Stimulated activated memory B cell treated with anti-CD40 and anti-IgM and Interleukin-4, amounts not matched to agents 10 μg/mL and 1 μg/mL and 100 μg/mL, for 72 hours (primary cell): Measurements from ENCODE around the gene RPL13.

ENCODE experiments used
- ATAC-seq: fragments of 150-1000 bp; cut with Tn5 transposase; 2 replicates; pipeline ENCODE4 v1.10.0; 2021
- H3K27ac Mint-ChIP-seq: one replicate; pipeline ENCODE4 v1.8.0; 2022; ENCODE audit warnings: mild to moderate bottlenecking, mixed read lengths
- H3K27me3 Mint-ChIP-seq: one replicate; pipeline ENCODE4 v1.8.0; 2022; ENCODE audit warnings: mixed read lengths
- H3K36me3 Mint-ChIP-seq: one replicate; pipeline ENCODE4 v1.8.0; 2022; ENCODE audit warnings: mixed read lengths
- H3K4me1 Mint-ChIP-seq: one replicate; pipeline ENCODE4 v1.8.0; 2022; ENCODE audit warnings: mixed read lengths
- H3K4me3 Mint-ChIP-seq: one replicate; pipeline ENCODE4 v1.8.0; 2022; ENCODE audit warnings: mild to moderate bottlenecking, moderate library complexity, mixed read lengths
- H3K9me3 Mint-ChIP-seq: one replicate; pipeline ENCODE4 v1.8.0; 2022; ENCODE audit warnings: mixed read lengths

RPL13 gene

GRCh38 chr16:89605186-89605970, 44.9 kb downstream of the RPL13 start:
- Mint-ChIP-seq H3K27ac (no peak overlapping the region), H3K4me3 (no peak overlapping the region), H3K36me3 (no peaks in the 10 kb centered on the region), H3K4me1 (peaks cover 13% of the 10 kb centered on the region), H3K9me3 (no peaks in the 10 kb centered on the region), H3K27me3 (peaks cover 17% of the 10 kb centered on the region)
- ATAC-seq = no peak

DNA sequence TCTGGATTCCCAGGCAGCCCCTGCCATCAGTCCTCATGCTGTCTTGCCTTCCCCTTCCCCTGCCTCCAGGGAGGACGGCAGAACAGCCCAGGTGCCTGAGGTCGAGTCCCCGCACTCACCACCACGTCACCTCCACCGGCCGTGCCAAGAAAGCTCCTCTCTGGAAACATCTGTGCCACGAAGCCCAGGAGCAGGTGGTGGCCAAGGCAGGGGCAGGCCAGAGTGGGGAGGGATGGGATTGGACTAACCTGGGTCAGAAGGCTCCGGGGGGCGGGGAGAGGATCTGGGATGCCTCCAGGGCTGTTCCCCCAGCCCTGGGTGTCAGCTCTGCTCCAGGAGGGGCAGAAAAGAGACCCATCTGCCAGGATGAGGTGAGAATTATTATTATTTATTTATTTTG, 45.5 kb downstream of the RPL13 start:
- Mint-ChIP-seq H3K27me3 (peaks cover 18% of the 10 kb centered on the region), H3K27ac (no peak overlapping the region), H3K4me3 (no peak overlapping the region), H3K36me3 (no peaks in the 10 kb centered on the region), H3K9me3 (no peaks in the 10 kb centered on the region), H3K4me1 (peaks cover 13% of the 10 kb centered on the region)
- no peak for ATAC-seq

GRCh38 chr16:89607453-89607852, 47.0 kb downstream of the RPL13 start:
- no peaks in the 10 kb centered on the region for H3K36me3 Mint-ChIP-seq
- H3K4me1 Mint-ChIP-seq = peaks cover 6% of the 10 kb centered on the region
- no peaks in the 10 kb centered on the region for H3K9me3 Mint-ChIP-seq
- peaks cover 24% of the 10 kb centered on the region for H3K27me3 Mint-ChIP-seq
- ATAC-seq = no peak
- H3K4me3 Mint-ChIP-seq = no peak overlapping the region
- no peak overlapping the region for H3K27ac Mint-ChIP-seq

DNA sequence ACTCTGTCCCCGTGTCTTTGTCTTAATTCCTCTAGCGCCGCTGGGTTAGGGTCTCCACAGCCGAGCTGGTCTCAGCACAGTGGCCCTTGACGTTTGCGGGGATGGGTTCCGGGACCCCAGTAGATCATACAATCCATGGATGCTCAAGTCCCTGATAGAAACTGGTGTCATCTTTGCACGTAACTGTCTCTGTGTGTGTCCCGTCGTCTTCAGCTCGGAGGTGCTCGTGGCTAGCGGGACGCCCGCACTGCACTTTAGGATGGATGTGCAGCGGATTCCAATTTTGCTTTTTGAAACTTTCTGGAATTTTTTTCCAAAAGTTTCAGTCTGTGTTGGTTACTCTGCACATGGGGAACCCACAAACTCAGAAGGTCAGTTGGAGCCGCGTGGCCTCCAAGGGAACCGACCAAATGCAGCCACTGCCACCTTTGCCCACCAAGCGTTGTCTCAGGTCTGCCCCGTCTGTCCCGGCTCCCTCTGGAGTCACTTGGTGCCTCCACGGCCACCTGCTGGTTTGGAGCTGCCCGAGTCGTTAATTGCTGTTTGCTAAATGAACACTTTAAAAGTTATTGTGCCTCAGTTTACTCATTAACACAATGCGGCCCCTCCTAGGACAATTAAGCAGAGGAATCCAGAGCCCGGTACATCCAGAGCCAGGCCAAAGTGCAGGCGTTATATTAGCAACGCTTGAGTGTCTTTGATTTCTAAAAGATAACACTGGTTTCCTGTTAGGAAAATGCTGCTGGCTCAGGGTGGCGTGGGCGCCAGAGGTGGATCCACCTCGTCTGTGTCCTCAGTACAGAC, 47.7 kb downstream of the RPL13 start:
- ATAC-seq = no peak
- H3K36me3 Mint-ChIP-seq = no peaks in the 10 kb centered on the region

DNA sequence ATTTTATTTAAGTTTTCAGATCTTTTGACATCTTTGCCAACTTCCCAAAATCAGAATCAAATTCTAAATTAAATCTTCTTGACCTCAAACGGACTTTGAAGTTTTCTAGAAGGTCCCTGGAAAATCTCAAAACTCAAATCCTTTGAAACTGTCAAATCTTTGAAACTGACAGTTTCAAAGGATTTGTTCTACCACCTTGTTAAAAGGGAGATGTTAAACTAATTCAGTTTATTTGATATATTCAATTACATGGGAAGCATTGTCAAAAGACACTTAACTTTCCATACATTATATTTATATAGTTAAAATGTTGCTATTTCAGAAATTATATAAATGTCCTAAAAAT, 49.6 kb downstream of the RPL13 start:
- no peaks in the 10 kb centered on the region for H3K9me3 Mint-ChIP-seq
- H3K4me3 Mint-ChIP-seq = no peak overlapping the region
- H3K36me3 Mint-ChIP-seq = no peaks in the 10 kb centered on the region
- no peak overlapping the region for H3K27ac Mint-ChIP-seq
- H3K4me1 Mint-ChIP-seq = no peaks in the 10 kb centered on the region
- H3K27me3 Mint-ChIP-seq = peaks cover 42% of the 10 kb centered on the region
- ATAC-seq = no peak

More for the DNA sequence above, 47.7 kb downstream of the RPL13 start:
- no peak overlapping the region for H3K4me3 Mint-ChIP-seq
- H3K4me1 Mint-ChIP-seq = no peaks in the 10 kb centered on the region
- no peaks in the 10 kb centered on the region for H3K9me3 Mint-ChIP-seq
- H3K27me3 Mint-ChIP-seq = peaks cover 24% of the 10 kb centered on the region
- no peak overlapping the region for H3K27ac Mint-ChIP-seq

DNA sequence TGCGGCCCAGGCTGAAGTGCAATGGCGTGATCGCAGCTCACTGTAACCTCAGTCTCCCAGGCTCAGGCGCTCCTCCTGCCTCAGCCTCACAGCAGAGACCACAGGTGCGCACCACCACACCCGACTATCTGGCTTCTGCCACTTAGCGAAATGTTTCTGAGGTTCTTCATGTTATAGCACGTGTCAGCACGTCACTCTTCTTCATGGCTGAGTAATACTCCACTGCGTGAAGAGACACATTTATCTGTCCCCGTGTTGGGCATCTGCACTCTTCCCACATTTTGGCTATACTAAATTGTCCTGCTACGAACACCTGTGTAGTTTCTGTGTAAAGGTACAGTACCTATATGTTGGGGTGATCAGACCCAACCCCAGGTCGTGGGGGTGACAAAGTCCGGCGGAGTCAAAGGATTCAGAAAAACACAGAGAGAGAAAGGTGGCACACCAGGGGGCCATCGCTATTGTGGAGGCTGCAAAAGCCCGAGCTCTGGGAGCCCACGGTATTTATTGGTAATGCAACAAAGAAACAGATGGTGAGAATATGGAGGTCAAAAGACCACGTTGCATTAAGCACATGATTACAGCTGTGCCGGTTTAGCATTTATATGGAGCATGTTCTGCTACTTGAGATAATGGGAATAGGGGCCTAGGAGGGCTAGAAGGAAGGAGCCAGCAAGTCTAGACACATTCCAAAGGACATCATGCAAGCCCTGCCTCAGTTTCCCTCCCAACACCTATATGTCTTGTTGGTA, 52.1 kb downstream of the RPL13 start:
- H3K9me3 Mint-ChIP-seq = peaks cover 5% of the 10 kb centered on the region
- H3K4me3 Mint-ChIP-seq = no peak overlapping the region
- ATAC-seq = no peak
- H3K36me3 Mint-ChIP-seq = no peaks in the 10 kb centered on the region
- H3K27me3 Mint-ChIP-seq = peaks cover 43% of the 10 kb centered on the region
- H3K27ac Mint-ChIP-seq = no peak overlapping the region
- peaks cover 7% of the 10 kb centered on the region for H3K4me1 Mint-ChIP-seq

DNA sequence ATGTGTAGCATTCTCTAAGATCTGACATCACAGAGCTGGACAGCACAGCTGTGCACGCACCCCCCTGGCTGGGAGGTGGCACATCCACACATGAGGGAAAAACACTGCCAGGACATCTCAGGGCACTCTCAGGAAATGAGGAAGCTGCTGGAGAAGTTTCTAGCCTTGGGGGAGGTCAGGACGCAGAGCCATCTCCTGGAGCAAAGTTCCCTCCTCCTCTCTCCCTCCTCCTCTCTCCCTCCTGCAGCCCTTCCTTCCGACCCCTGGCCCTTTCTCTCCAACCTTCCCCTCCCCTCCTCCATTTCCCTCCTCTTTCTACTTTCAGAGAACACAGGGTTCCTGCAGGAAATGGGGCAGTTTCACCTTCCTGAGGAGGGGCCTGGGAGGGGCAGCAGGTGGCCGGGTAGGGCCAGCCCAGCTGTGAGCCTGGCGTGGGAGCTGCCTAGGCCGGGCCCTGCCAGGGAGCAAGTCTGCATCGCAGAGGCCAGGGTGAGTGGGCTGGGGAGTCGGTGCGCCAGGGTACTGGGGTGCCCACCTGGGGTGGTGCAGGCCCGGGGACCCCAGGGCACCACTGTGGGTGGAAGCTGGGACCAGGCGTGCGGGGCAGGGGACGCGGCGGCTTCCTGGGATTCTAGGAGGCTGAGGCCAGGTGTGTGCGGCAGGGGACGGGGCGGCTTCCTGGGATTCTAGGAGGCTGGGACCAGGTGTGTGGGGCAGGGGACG, 52.9 kb downstream of the RPL13 start, which contains the start of gene DPEP1:
DPEP1 (plus strand) TSS at position 412 of the 723 bp plus-strand sequence. CDS start 16,769 bp downstream, outside the sequence.
- no peak within 1 kb of the TSS for H3K27ac Mint-ChIP-seq
- no peaks in the 10 kb centered on the region for H3K36me3 Mint-ChIP-seq
- ATAC-seq = peak; percentile 31
- no peak within 1 kb of the TSS for H3K4me3 Mint-ChIP-seq
- peaks cover 7% of the 10 kb centered on the region for H3K4me1 Mint-ChIP-seq
- peaks cover 5% of the 10 kb centered on the region for H3K9me3 Mint-ChIP-seq
- H3K27me3 Mint-ChIP-seq = peaks cover 43% of the 10 kb centered on the region

- Mint-ChIP-seq H3K4me3 (no peak overlapping the region), H3K27me3 (peaks cover 43% of the 10 kb centered on the region), H3K27ac (no peak overlapping the region), H3K4me1 (peaks cover 7% of the 10 kb centered on the region), H3K36me3 (no peaks in the 10 kb centered on the region), H3K9me3 (peaks cover 5% of the 10 kb centered on the region)
- no peak for ATAC-seq
Observed at GRCh38 chr16:89613954-89614459, 53.5 kb downstream of the RPL13 start.
